GM18861 (cell line): ENCODE measurements around the gene CMTM8.

Experiments used
- ATAC-seq: cut with Tn5 transposase; IDR thresholded peaks from one replicate; pipeline ENCODE4 v1.9.1; 2021; ENCODE audit not compliant: unreplicated experiment

Gene CMTM8

DNA sequence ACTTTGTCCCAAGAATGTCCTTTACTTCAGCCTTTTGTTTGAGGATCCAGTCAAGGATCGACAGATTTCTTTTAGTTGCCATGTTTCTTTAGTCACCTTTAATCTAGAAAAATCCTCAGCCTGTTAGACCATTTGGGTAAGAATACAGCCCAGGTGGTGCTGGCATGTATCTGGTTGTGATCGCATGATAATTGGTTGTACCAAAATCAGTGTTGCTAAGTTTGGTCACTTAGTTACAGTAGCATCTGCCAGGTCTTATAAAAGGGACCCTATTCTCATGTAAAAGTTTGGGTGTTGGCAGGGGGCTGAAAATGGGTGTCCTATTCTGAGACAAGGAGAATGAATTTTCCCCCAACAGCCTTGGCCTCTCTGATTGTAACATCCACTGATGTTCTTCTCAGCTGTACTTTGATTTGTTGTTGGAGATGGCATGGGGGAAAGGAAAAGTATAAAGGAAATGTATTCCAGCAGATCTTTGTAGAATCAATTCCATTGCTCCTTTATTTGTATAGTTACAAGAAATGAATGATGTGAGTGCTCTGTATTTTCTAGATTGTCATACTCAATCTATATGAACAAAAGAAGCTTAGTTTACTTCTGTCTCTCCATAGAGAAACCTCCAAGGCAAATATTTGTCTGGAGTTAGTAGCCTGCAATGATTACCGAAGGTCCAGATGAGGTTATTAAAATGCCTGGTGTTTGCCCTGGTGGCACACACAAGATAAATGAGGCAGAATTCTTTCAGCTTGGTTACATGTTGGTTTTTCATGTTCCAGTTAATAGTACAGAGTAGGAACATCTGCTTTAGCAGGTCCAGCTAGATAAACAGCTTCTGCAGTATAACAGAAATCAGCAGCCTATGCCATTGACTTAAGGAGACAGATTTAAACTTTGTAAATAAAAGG, 65.7 kb downstream of the CMTM8 start:
- ATAC-seq, result no peak

DNA sequence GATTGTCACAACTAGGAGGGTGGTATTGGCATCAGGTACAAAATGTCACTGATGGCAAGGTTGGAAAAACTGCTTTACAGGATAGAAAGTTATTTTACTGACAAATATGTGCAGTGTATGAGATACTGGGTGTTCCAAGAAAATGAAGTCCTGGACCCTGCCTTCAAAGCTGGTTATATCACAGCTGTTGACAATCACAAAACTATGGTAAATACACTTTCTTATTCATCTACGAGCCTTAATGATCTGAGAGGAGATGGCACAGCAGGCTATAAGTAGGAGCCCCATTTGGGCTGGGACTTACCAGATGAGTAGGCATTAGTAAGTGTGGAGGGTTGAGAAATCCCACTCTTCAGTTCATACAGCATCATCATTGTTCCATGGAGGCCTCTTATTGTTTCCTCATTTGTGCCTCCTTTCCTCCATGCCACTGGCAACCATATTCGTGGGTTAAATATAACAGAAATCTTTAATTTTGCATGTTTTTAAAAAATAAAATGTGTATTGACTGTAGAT, 66.9 kb downstream of the CMTM8 start:
- ATAC-seq, result no peak

DNA sequence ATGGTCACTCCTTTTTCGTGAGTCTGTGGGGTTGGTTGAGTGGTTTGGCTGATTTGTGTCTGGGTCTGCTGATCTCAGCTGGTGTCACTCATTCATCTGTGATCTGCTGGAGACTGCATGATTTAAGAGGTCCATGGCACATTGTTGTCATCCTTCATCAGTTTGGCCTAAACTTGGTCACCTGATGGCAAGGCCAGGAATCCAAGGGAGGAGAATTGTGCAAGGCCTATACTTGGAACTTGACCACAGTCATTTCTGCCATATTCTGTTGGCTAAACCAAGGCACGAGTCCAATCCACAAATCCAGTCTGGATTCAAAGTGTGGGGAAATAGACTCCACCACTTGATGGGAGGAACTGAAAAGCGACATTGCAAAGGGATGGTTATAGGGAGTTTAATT, 67.6 kb downstream of the CMTM8 start:
- ATAC-seq, result no peak

DNA sequence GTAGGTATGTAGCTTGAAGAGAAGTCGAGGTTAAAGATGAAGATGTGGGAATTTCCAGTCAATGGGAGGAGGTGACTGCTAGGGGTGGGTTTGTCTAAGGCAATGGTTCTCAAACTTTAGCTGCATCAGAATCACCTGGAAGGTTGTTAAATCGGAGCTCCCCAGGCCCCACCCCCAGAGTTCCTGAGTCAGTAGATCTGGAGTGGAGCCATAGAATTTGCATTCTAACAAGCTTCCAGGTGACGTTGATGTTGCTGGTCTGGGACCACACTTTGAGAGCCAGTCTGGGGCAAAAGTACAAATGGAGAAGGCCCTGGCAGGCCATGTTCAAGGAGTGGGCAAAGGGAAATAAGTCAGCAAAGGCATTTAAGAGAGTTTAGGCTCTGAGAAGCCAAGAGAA, 69.1 kb downstream of the CMTM8 start:
- no peak for ATAC-seq

DNA sequence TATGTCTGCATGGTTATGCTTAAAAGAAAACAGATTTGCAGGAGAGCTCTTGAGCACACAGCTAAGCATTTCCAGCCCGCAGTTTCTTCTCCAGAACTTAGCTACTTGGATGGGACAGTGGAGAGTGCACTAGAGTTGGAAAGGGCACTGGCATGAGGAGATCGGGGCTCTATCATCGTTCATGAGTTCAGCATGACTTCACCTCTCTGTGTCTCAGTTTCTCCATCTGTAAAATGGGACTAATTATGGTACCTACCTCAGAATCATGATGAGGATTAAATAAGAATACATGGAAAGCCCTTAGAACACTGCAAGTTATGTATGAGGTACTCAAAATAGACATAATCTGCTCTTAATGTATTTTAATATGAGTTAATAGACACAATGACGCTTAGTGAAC, 69.9 kb downstream of the CMTM8 start:
- ATAC-seq, result no peak

DNA sequence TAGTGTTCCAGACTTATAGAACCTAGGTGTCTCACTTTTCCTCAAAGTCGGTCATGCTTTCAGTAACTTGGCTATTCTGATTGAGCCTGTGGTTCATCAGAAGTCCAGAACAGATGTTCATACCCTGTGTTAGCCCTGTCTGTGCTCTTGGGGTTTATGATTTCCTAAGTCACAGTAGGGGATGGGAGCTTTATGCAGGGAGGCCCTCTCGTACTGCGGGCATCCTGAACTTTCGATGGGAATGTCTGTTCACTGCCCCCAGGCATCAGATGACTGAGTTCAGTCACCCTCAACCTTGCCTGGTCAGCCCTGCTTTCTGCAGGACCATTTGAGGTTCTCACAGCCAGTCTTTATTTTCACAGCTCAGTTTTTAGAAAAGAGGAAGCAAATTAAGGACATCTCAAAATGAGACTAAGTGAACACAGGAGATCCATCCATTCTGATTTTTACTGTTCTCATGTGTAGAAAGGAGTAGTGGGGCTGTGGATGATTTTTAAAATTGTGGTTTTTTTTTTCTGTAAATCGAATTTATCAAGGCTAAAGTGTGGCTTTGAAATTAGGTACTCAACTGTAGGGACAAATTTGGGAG, 71.3 kb downstream of the CMTM8 start:
- ATAC-seq, result peak; percentile 54

DNA sequence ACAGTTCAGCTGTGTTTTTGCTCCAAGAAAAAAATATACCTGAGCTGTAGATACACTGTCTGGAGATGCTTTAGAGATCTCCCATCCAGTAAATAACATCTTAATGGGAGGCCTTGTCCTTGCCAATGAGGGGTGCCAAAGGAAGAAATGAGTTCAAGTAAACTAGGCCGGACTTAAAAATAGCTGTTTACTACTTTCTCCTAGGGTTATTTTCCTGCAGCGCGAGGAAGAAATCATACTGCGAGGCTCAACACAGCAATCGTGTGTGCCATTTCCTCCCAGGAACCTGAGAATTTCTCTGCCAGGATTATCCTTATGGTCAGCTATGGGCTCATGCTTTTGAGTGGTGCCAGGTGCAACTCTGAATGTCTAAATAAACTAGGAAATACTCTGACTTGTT, 71.9 kb downstream of the CMTM8 start:
- ATAC-seq, result no peak

DNA sequence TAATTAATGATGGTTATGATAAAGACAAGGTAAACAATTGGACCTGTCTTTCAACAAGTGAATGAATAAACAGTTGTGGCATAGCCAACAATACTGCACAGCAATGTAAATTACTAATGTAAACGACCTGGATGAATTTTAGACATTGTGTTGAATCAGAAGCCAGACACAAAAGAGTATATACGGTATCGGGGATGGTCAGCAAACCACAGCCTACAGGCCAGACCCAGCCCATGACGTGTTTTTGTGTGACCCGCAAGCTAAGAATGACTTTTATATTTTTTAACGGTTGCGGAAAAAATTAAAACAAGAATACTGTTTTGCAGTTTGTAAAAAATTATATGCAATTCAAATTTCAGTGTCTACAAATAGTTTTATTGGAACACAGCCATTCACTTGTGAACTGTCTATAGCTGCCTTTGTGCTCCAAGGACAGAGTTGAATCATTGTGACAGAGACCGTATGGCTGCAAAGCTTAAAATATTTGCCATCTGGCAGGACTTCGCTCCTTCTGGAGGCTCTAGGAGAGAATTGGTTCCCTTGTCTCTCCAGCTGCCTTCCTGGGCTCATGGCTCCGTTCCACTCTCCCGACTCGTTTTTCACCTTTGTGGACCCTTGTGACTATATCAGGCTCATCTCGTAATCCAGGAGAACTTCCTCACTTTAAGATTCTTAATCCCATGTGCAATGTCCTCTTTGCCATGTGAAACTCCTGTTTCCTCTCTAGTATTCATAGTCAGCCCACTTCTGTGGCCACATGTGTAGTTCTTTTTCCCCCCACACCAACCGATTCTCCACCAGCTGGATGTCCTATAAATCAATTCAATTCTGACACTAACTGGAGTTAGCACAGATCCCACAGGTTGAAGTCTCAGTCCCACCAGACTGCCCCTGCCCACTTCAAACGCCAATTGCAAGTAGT, 72.7 kb downstream of the CMTM8 start:
- no peak for ATAC-seq

DNA sequence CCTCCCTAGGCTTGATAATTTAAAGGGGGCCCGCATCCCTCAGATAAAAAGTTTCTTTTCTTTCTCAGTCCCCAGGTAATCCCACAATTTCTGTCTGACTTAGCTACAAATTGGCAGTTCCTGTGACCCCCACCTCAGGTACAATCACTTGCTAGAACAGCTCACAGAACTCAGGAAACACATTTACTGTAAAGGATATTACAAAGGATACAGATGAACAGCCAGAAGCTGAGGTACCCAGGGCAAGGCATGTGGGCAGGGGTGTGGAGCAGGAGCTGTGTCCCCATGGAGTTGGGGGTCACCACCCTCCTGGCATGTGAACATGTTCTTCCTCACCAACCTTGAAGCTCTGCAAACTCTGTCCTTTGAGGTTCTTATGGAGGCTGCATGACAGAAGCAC, 73.8 kb downstream of the CMTM8 start:
- ATAC-seq, result no peak

DNA sequence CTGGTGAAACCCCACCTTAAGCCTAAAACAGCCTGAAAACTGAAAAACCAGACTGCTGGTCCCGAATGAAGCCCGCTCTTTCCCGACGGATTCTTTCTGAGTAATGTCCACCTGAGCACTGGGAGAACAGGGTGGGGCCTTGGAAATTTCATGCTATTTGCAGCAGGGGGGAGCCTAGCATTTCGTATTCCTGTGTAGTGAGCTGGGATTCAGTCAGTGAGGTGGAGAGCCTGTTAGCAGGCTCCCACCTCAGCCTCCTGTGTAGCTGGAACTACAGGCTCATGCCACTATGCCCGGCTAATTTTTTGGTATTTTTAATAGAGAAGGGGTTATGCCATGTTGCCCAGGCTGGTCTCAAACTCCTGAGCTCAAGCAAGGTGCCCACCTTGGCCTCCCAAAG, 74.7 kb downstream of the CMTM8 start:
- no peak for ATAC-seq

DNA sequence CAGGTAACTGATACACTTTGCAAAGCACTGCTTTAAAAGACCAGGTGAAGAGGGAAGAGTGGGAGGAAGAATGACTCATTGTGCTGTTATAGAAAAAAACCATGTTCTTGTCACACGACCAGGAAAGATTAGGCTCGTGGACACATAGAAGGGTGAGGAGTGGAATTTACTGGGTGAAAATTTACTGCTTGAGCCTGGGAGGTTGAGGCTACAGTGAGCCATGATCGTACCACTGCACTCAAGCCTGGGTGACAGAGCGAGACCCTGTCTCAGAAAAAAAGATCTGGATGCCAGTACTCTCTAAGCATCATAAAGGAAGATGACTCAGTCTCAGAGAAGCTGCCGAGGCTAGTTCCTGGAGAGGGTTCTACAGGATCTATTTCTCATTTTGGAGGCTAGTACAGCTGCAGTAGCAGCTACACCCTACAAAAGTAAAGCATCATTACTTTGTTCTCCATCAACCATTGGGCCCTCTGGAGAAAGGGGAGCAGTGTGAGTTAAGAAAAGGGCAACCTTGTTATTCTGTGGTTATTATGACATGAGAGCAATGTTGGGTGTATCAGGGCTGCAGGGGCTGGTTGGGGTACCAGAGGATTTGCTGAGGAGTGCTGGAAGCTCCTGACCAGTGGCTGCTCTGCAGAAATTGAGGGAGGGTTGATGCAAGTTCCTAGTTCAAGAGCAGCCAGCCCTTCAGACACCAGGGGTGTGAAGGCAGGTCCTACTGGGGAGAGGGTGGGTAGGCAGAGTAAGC, 75.4 kb downstream of the CMTM8 start:
- no peak for ATAC-seq

DNA sequence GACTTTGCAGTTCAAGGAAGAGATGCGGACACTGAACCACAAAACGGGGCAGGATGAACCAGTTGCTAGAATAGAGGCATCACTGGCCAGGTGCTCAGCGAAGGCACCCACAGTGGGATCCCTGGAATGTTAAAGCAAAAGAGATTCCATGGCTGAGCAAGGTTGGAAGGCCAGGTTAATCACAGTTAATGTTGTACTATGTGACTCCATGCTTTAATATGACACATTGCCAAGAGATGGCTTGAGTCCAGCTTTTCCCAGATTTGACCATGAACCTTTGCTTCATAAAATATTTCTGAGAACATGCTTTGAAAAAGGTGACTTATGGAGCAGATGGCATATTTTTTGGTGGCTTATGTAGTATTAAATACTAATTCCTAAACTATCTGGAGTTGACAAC, 77.0 kb downstream of the CMTM8 start:
- no peak for ATAC-seq

DNA sequence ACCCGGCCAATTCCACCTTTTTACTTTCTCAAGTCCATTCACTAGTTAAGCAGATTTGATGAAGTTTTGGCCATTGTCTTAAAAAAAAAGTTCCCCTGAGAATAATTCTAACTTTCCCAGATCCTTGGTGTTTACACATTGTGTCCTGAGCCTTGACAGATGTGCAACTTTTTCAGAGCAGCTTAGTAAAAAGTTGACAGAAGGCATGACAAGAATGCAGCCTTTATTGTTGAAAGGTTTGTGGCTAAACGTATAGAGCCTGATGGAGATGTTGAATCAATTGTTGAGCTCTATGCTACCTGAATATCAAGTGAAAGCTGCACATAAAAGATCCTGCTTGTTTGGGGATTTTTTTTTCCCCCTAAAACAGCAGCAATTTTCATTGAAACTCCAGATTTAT, 77.8 kb downstream of the CMTM8 start:
- ATAC-seq, result no peak

DNA sequence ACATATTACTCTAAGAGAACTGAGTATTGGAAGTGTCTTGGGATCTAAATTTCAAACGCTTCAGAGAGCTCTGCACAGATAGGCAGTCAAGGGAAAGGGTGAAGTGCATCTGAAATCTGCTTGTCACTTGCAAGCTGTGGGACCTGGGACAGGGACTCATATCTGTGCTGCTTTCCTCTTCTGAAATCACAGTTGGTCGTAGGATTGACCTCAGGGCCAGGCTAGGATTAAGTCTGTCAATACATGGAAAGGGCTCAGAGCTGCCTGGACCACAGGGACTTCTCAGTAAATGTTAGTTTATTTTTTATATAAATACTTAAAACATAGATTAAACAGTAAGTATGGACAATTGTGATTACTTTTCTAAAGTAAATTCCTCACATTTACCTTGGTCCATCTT, 78.5 kb downstream of the CMTM8 start:
- no peak for ATAC-seq

DNA sequence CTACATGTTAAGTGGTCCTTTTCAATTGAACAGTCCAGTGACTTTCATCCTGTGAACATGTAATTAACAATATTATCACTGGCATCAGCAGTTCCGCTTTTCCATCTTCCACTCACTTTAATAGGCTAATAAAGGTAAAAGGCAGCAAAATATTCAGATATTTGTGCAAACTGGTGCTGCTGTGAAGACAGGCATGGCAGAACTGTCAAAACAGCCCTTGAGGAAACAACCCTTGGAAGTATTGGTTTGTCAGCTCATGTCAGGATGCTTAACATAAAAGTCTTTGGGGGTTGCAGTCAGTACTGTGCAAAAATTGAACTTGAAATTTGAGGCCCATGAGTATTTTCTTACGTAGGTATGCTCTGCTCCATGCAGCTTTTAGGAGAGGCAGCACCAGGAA, 81.1 kb downstream of the CMTM8 start:
- ATAC-seq, result no peak

DNA sequence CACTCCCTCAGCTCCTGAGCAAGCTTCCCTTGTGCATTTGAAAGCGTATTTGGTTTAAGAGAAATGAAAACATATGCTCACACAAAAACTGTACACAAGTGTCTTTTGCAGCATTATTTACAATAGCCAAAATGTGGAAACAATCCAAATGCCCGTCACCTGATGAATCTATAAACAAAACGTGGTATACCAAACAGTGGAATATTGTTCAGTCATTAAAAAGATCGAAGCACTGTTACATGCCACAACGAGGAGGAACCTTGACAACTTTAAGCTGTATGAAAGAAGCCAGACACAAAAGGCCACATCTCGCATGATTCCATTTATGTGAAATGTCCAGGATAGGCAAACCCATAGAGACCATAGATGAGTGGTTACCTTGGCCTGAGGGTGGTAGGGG, 81.6 kb downstream of the CMTM8 start:
- ATAC-seq, result no peak

DNA sequence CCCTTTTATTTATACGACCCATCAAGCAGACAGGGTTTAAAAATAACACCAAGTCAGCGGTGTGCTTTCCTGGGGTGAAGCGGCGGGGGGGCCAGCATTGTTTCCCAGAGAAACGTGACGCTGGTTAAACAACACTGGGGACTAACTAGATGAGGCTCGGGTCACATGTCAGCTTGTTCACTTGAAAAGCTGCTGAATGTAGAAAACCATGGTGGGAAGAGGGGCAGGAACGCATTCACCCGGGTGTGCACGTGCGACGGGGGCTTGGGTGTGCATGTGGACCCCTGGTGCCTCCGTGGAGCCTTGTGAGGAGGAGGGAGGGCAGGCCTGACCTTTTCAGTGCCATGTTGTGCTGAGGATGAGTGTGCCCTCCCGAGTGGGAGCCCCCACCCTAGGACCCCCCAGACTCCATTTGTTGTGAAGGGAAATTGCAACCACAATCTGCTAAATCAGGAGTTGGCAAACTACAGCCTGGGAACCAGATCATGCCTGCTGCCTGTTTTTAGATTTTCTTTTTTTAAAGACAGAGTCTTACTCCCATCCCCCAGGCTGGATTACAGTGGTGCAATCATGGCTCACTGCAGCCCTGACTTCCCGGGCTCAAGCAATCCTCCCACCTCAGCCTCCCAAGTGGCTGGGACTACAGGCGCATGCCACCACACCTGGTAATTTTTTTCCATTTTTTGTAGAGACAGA, 82.8 kb downstream of the CMTM8 start:
- ATAC-seq, result no peak

DNA sequence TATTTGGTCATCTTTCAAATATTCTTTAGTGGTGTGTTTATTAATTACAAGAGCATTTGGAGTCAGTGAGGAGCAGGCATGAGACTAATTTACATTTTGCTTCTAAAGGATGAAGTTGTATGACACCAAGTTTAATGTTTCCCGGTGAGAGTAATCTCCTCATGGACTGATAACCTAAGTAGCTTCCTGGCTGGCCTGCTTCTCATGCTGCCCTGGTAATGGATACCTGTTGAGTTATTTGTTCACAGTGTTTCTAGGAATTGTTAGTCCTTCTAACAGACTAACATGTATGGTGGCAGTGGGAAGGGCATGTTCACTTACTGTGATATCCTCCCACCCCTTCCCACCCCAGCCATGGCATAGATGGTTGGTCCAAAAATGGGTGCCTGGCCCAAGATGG, 83.8 kb downstream of the CMTM8 start:
- no peak for ATAC-seq

DNA sequence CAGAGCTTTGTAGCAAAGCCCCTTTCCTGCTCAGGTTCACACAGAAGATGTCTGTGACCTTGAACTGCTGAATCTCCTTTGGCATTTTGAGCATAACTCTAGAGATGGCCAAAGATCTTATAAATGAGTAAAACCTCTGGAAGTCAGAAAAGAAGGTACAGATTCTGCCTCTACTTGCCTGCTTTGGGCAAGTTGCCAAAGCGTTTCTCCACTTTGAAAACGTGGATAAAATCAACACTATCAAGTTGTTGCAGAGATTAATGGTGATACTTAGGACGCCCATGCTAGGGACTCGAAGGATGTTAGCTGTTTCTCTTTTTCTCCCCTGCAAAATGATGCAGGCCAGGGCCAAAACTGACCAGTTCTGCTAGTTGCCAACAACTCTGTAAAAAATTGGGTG, 85.1 kb downstream of the CMTM8 start:
- ATAC-seq, result no peak

DNA sequence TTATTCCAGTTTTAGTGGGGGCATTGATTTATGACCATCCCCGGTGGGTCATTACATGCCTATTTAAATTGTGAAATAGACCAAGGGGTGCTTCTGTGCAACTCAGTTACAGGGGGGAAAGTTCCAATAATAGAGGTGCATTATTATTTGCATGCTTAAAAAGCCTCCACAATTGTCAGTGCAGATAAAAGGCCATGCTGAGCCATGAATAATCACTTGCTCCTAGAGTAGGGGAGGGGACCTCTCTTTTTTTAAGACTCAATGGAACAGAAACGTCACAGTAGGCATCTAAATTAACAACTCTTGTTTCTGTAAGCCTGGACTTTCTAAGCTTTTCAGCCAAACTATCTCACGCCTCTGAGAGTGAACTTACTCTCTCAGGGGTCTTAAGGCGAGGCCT, 86.7 kb downstream of the CMTM8 start:
- no peak for ATAC-seq
